HEK293 (cell line): ENCODE data around the gene TOX4.
"Not testable (repeated sequence)": the region's sequence is repeated elsewhere in the genome, so short reads cannot be mapped to it uniquely, and the experiment has no call there.

Source experiments
- CTCF ChIA-PET: fragments of 350-600 bp; formaldehyde crosslinking; extraction: SDS; loops from one replicate; lab custom pipeline; 2021; ENCODE audit warnings: antibody characterized with exemption; lab: Yijun Ruan, JAX
- POLR2A ChIA-PET: fragments of 300-600 bp; formaldehyde crosslinking; extraction: SDS; loops from one replicate; lab custom pipeline; 2020; ENCODE audit warnings: antibody characterized with exemption, inconsistent platforms; lab: Yijun Ruan, JAX
- H3K27ac ChIP-seq: fragments of 200-500 bp; sonication (Bioruptor generic); 2 replicates; pipeline ENCODE4 v1.5.1; 2014; ENCODE audit warnings: low read depth, low read length, control low read depth, inconsistent platforms; ENCODE audit errors: extremely low read depth
- H3K36me3 ChIP-seq, 2 experiments: fragments of 200-500 bp in 1 of 2; sonication (Bioruptor generic) in 1 of 2; 1 replicate in 1 of 2; 2 replicates in 1 of 2; pipeline ENCODE4 v1.5.1; 2014 to 2017; ENCODE audit warnings: inconsistent platforms in 2 of 2, low read length in 2 of 2; ENCODE audit not compliant: control insufficient read depth in 2 of 2, insufficient read depth in 1 of 2
- H3K4me1 ChIP-seq: fragments of 200-500 bp; sonication (Bioruptor generic); 2 replicates; pipeline ENCODE4 v1.5.1; 2014; ENCODE audit warnings: mild to moderate bottlenecking, low read length, inconsistent platforms; ENCODE audit not compliant: control insufficient read depth, insufficient read depth
- H3K4me3 ChIP-seq: 2 replicates; pipeline ENCODE4 v1.5.1; 2011; ENCODE audit warnings: low read depth, mild to moderate bottlenecking, control low read depth, low read length, moderate library complexity
- H3K9me3 ChIP-seq: fragments of 200-500 bp; sonication (Bioruptor generic); 2 replicates; pipeline ENCODE4 v1.5.1; 2014; ENCODE audit warnings: low read depth, low read length, inconsistent platforms; ENCODE audit not compliant: control insufficient read depth, insufficient read depth
- BCL11B ChIP-seq: fragments of 450-650 bp; formaldehyde crosslinking; IDR thresholded peaks from 2 replicates; pipeline ENCODE4 v1.5.1; 2016; ENCODE audit warnings: low read depth, missing biosample characterization, missing genetic modification characterization
- TCF7L2 ChIP-seq: IDR thresholded peaks from 2 replicates; pipeline ENCODE4 v1.6.1; 2011; ENCODE audit warnings: low read depth, mild to moderate bottlenecking, inconsistent platforms, low read length, moderate library complexity, borderline replicate concordance
- TRIM28 ChIP-seq: IDR thresholded peaks from 2 replicates; pipeline ENCODE4 v1.6.1; 2011; ENCODE audit warnings: low read length, control low read depth, borderline replicate concordance
- WT1 ChIP-seq: fragments of 450-650 bp; formaldehyde crosslinking; IDR thresholded peaks from 2 replicates; pipeline ENCODE4 v1.5.1; 2016; ENCODE audit warnings: missing biosample characterization, missing genetic modification characterization
- ZBTB20 ChIP-seq: fragments of 450-650 bp; formaldehyde crosslinking; IDR thresholded peaks from 2 replicates; pipeline ENCODE4 v1.5.1; 2016; ENCODE audit warnings: missing biosample characterization, missing genetic modification characterization
- ZEB2 ChIP-seq: fragments of 450-650 bp; formaldehyde crosslinking; IDR thresholded peaks from 2 replicates; pipeline ENCODE4 v1.5.1; 2016; ENCODE audit warnings: missing biosample characterization, missing genetic modification characterization
- ZFP3 ChIP-seq: fragments of 450-650 bp; formaldehyde crosslinking; IDR thresholded peaks from 2 replicates; pipeline ENCODE4 v1.5.1; 2016; ENCODE audit warnings: low read depth, missing biosample characterization, missing genetic modification characterization
- ZNF184 ChIP-seq: fragments of 450-650 bp; IDR thresholded peaks from 2 replicates; pipeline ENCODE4 v1.5.1; 2018; ENCODE audit warnings: missing biosample characterization, mild to moderate bottlenecking, missing genetic modification characterization
- ZNF24 ChIP-seq: fragments of 450-650 bp; formaldehyde crosslinking; IDR thresholded peaks from 2 replicates; pipeline ENCODE4 v1.5.1; 2016; ENCODE audit warnings: missing biosample characterization, missing genetic modification characterization
- ZNF391 ChIP-seq: fragments of 450-650 bp; formaldehyde crosslinking; IDR thresholded peaks from 2 replicates; pipeline ENCODE4 v1.5.1; 2016; ENCODE audit warnings: low read depth, missing biosample characterization, missing genetic modification characterization, borderline replicate concordance
- ZNF549 ChIP-seq: fragments of 450-650 bp; IDR thresholded peaks from 2 replicates; pipeline ENCODE4 v1.5.1; 2018; ENCODE audit warnings: missing biosample characterization, missing genetic modification characterization, mild to moderate bottlenecking, inconsistent platforms, moderate library complexity
- ZNF561 ChIP-seq: fragments of 450-650 bp; IDR thresholded peaks from 2 replicates; pipeline ENCODE4 v1.5.1; 2018; ENCODE audit warnings: missing biosample characterization, missing genetic modification characterization, borderline replicate concordance
- ZNF785 ChIP-seq: fragments of 450-650 bp; formaldehyde crosslinking; IDR thresholded peaks from 2 replicates; pipeline ENCODE4 v1.5.1; 2016; ENCODE audit warnings: missing biosample characterization, missing genetic modification characterization
- TF ChIP-seq, protein P1 (sequence below): fragments of 450-650 bp; formaldehyde crosslinking; IDR thresholded peaks from 2 replicates; pipeline ENCODE4 v1.5.1; 2016; ENCODE audit warnings: missing biosample characterization, missing genetic modification characterization
- TF ChIP-seq, protein P2 (sequence below): fragments of 450-650 bp; formaldehyde crosslinking; IDR thresholded peaks from 2 replicates; pipeline ENCODE4 v1.5.1; 2017; ENCODE audit warnings: missing biosample characterization, missing genetic modification characterization
- TF ChIP-seq, protein P3 (sequence below): fragments of 450-650 bp; formaldehyde crosslinking; IDR thresholded peaks from 2 replicates; pipeline ENCODE4 v1.5.1; 2016; ENCODE audit warnings: missing biosample characterization, missing genetic modification characterization, low read depth
- TF ChIP-seq, protein P4 (sequence below): fragments of 450-650 bp; formaldehyde crosslinking; IDR thresholded peaks from 2 replicates; pipeline ENCODE4 v1.5.1; 2016; ENCODE audit warnings: missing biosample characterization, missing genetic modification characterization
- TF ChIP-seq, protein P5 (sequence below): fragments of 450-650 bp; formaldehyde crosslinking; IDR thresholded peaks from 2 replicates; pipeline ENCODE4 v1.5.1; 2017; ENCODE audit warnings: missing biosample characterization, missing genetic modification characterization

Gene TOX4

DNA sequence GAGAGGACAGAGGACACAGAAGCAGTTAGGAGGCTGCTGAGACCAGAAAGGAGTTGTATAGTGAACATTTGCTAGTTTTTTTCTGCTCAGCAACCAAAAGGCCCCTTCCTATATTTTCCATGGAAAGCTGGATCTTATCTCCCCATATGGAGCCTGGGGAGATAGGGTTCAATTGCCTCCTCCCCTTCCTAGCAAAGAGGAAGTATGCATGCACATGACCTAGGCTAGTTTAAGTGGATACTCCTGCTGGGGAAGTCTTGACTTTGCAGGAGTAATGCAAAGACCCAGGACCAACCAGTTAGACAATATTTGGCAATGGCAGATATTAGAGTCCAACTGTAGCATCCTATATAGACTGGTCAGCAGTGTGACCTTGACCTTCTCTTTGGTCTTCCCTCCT, 36.1 kb upstream of the TOX4 start:
- POLR2A ChIA-PET, result no interaction called here
- no peaks in the 10 kb centered on the region for H3K9me3 ChIP-seq
- H3K4me1 ChIP-seq, result peaks cover 2% of the 10 kb centered on the region; the same call in 1 of the 2 replicates
- no peak overlapping the region for H3K4me3 ChIP-seq
- no peak for TF ChIP-seq ZNF184 (tag by site-specific recombination)
- no peak for TF ChIP-seq BCL11B (tag by site-specific recombination)
- TF ChIP-seq, protein P1, sequence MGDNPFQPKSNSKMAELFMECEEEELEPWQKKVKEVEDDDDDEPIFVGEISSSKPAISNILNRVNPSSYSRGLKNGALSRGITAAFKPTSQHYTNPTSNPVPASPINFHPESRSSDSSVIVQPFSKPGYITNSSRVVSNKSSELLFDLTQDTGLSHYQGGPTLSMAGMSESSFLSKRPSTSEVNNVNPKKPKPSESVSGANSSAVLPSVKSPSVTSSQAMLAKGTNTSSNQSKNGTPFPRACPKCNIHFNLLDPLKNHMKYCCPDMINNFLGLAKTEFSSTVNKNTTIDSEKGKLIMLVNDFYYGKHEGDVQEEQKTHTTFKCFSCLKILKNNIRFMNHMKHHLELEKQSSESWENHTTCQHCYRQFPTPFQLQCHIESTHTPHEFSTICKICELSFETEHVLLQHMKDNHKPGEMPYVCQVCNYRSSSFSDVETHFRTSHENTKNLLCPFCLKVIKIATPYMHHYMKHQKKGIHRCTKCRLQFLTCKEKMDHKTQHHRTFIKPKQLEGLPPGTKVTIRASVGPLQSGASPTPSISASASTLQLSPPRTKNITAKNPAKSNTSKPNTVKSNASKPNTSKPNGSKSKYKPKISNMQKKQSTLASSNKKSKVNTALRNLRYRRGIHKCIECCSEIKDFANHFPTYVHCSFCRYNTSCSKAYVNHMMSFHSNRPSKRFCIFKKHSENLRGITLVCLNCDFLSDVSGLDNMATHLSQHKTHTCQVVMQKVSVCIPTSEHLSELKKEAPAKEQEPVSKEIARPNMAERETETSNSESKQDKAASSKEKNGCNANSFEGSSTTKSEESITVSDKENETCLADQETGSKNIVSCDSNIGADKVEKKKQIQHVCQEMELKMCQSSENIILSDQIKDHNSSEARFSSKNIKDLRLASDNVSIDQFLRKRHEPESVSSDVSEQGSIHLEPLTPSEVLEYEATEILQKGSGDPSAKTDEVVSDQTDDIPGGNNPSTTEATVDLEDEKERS (tag by site-specific recombination), result no peak
- no peak for TF ChIP-seq TCF7L2
- TF ChIP-seq, all 188 proteins: peak for 0
- Histone ChIP-seq H3K27ac (no peak overlapping the region), H3K36me3 (no peaks in the 10 kb centered on the region; a peak in 1 of 3 replicates)
- CTCF ChIA-PET, result no interaction called here

DNA sequence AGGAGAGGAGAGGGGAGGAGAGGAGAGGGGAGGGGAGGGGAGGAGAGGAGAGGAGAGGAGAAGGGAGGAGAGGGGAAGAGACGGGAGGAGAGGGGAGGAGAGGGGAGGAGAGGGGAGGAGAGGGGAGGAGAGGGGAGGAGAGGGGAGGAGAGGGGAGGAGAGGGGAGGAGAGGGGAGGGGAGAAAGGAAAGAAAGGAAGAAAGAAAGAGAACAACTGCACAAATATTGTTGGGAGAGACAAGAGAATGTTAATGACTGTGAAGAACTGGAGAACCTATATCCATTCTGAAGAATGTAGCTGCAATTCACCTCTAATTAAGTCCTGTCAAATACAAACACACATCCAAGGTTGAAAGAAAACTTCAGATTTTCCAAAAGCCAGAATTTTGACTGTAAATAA, 34.3 kb upstream of the TOX4 start:
- TF ChIP-seq, protein P2, sequence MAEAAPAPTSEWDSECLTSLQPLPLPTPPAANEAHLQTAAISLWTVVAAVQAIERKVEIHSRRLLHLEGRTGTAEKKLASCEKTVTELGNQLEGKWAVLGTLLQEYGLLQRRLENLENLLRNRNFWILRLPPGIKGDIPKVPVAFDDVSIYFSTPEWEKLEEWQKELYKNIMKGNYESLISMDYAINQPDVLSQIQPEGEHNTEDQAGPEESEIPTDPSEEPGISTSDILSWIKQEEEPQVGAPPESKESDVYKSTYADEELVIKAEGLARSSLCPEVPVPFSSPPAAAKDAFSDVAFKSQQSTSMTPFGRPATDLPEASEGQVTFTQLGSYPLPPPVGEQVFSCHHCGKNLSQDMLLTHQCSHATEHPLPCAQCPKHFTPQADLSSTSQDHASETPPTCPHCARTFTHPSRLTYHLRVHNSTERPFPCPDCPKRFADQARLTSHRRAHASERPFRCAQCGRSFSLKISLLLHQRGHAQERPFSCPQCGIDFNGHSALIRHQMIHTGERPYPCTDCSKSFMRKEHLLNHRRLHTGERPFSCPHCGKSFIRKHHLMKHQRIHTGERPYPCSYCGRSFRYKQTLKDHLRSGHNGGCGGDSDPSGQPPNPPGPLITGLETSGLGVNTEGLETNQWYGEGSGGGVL (tag by site-specific recombination), result 0 out of 2 replicates have a peak, but pooled peaks have one; percentile 24
- TF ChIP-seq WT1 (tag by site-specific recombination), result peak; percentile 97
- TF ChIP-seq, all 188 proteins: peak for 2; not testable (repeated sequence) for 186
- not testable (repeated sequence) for H3K4me3 ChIP-seq, H3K9me3 ChIP-seq, H3K4me1 ChIP-seq, H3K27ac ChIP-seq, H3K36me3 ChIP-seq
- POLR2A ChIA-PET, result interaction anchor here (3.0 kb wide), 1 partner anchor 13 kb away, joined by 15 read pairs; the partner anchor contains the start of gene CHD8
- CTCF ChIA-PET, result interaction anchor here (1.5 kb wide), 1 partner anchor 10 kb away, joined by 5 read pairs; no protein-coding TSS in a partner anchor

DNA sequence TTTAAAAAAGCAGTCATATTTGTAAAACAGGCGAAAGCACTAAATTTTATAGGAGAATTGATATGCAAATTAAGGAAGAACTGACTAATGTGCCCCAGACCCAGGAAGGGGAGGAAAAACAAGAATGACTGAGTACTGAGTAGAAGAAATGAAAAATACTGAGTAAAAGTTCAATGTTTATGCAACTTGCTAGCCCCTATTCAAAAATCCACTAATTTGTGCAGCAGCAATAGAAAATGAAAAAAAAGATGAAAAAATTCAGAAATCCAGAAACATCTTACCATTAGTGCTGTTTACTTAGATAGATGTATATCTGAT, 27.1 kb upstream of the TOX4 start:
- ChIA-PET POLR2A (no interaction called here), CTCF (no interaction called here)
- H3K4me3 ChIP-seq, result no peak overlapping the region

More for the DNA sequence above, 27.1 kb upstream of the TOX4 start:
- no peaks in the 10 kb centered on the region for H3K9me3 ChIP-seq
- peaks cover 10 to 21% of the 10 kb centered on the region in 2 experiments; a peak in 2 of 3 replicates for H3K36me3 ChIP-seq
- no peak for TF ChIP-seq ZNF785 (tag by site-specific recombination)
- TF ChIP-seq, protein P3, sequence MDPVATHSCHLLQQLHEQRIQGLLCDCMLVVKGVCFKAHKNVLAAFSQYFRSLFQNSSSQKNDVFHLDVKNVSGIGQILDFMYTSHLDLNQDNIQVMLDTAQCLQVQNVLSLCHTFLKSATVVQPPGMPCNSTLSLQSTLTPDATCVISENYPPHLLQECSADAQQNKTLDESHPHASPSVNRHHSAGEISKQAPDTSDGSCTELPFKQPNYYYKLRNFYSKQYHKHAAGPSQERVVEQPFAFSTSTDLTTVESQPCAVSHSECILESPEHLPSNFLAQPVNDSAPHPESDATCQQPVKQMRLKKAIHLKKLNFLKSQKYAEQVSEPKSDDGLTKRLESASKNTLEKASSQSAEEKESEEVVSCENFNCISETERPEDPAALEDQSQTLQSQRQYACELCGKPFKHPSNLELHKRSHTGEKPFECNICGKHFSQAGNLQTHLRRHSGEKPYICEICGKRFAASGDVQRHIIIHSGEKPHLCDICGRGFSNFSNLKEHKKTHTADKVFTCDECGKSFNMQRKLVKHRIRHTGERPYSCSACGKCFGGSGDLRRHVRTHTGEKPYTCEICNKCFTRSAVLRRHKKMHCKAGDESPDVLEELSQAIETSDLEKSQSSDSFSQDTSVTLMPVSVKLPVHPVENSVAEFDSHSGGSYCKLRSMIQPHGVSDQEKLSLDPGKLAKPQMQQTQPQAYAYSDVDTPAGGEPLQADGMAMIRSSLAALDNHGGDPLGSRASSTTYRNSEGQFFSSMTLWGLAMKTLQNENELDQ (tag by site-specific recombination), result no peak
- no peak for TF ChIP-seq TRIM28
- no peak for TF ChIP-seq ZFP3 (tag by site-specific recombination)
- TF ChIP-seq, protein P4, sequence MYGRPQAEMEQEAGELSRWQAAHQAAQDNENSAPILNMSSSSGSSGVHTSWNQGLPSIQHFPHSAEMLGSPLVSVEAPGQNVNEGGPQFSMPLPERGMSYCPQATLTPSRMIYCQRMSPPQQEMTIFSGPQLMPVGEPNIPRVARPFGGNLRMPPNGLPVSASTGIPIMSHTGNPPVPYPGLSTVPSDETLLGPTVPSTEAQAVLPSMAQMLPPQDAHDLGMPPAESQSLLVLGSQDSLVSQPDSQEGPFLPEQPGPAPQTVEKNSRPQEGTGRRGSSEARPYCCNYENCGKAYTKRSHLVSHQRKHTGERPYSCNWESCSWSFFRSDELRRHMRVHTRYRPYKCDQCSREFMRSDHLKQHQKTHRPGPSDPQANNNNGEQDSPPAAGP, result no peak
- no peak for TF ChIP-seq ZEB2 (tag by site-specific recombination)
- TF ChIP-seq, protein P5, sequence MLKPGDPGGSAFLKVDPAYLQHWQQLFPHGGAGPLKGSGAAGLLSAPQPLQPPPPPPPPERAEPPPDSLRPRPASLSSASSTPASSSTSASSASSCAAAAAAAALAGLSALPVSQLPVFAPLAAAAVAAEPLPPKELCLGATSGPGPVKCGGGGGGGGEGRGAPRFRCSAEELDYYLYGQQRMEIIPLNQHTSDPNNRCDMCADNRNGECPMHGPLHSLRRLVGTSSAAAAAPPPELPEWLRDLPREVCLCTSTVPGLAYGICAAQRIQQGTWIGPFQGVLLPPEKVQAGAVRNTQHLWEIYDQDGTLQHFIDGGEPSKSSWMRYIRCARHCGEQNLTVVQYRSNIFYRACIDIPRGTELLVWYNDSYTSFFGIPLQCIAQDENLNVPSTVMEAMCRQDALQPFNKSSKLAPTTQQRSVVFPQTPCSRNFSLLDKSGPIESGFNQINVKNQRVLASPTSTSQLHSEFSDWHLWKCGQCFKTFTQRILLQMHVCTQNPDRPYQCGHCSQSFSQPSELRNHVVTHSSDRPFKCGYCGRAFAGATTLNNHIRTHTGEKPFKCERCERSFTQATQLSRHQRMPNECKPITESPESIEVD (tag by site-specific recombination), result no peak
- no peak for TF ChIP-seq ZNF561 (tag by site-specific recombination)
- TF ChIP-seq ZNF24 (tag by site-specific recombination), result no peak
- no peak for TF ChIP-seq ZNF549 (tag by site-specific recombination)
- no peak for TF ChIP-seq ZNF391 (tag by site-specific recombination)
- no peak for TF ChIP-seq ZBTB20
- no peak for TF ChIP-seq ZNF184 (tag by site-specific recombination)
- TF ChIP-seq, all 188 proteins: peak for 0
- no peak overlapping the region for H3K27ac ChIP-seq
- H3K4me1 ChIP-seq, result peaks cover 8% of the 10 kb centered on the region
